Psoas muscle (tissue), 8 donors: ENCODE results near the gene CROCC. TPM values are rescaled to one million over a fixed set of nuclear protein-coding genes. Genes with fewer than 3 reads are reported as not detected.
"Not testable (repeated sequence)": the region's sequence is repeated elsewhere in the genome, so short reads cannot be mapped to it uniquely, and the experiment has no call there.

Experiments used
- ATAC-seq, 4 donors: fragments of 200-7000 bp; cut with Tn5 transposase; one replicate each; pipeline ENCODE4 v1.9.1; 2020; ENCODE audit warnings: moderate library complexity in 3 of 4, mild to moderate bottlenecking in 2 of 4
- DNase-seq, 2 donors: peaks; one replicate each; pipeline ENCODE4 v3.0.0-alpha.2; 2020
- H3K27ac ChIP-seq: fragments of 200-600 bp; one replicate; pipeline ENCODE4 v1.8.0; 2022
- H3K27me3 ChIP-seq, 3 donors: fragments of 200-600 bp in 1 of 3; one replicate each; pipeline versions ENCODE4 v1.6.1 to v1.8.0; 2013 to 2022; ENCODE audit warnings: low read length in 2 of 3, mild to moderate bottlenecking in 2 of 3, moderate library complexity in 1 of 3; ENCODE audit not compliant: insufficient read depth in 3 of 3
- H3K36me3 ChIP-seq, 2 donors: fragments of 200-600 bp in 1 of 2; one replicate each; pipeline versions ENCODE4 v1.6.1 to v1.8.0; 2013 to 2022; ENCODE audit warnings: low read depth in 1 of 2, mild to moderate bottlenecking in 1 of 2, moderate library complexity in 1 of 2; ENCODE audit not compliant: insufficient read depth in 1 of 2
- H3K4me1 ChIP-seq: fragments of 200-600 bp; one replicate; pipeline ENCODE4 v1.8.0; 2022
- H3K4me3 ChIP-seq: fragments of 200-600 bp; one replicate; pipeline ENCODE4 v1.8.0; 2022; ENCODE audit warnings: mild to moderate bottlenecking
- H3K9me3 ChIP-seq: fragments of 200-600 bp; one replicate; pipeline ENCODE4 v1.8.0; 2022
- CTCF ChIP-seq: fragments of 200-600 bp; IDR thresholded peaks from one replicate; pipeline ENCODE4 v1.8.0; 2022; ENCODE audit warnings: antibody characterized with exemption
- WGBS, 3 donors: extraction: QIAGEN DNeasy Blood & Tissue Kit; methylation state at CpG; one replicate each; pipeline versions ENCODE4 v1.1.6 to v1.1.7; 2013; 5-methylcytosine and 5-hydroxymethylcytosine counted together
- intact Hi-C, 2 donors: fragments of 100-400 bp; cut with DNase I; formaldehyde crosslinking; loops; one replicate each; pipeline versions ENCODE4 v1.11.0 to v1.14.2; 2022
- polyA plus RNA-seq, 3 donors: library from polyadenylated mRNA; stranded (reverse); fragments of 200-250 nt; gene quantifications; one replicate each; pipeline ENCODE4 v1.2.3, GENCODE V29; 2013
- total RNA-seq, 4 donors: library from RNA; stranded (reverse); fragmentation: NEBNext Ultra II Directional in 2 of 4; extraction: Animal tissue kit (Norgen Biotek cat#: 25700) in 2 of 4; gene quantifications; one replicate each; pipeline versions ENCODE4 v1.2.1 to v1.2.4, GENCODE V29; 2021 to 2023
- donor health status: healthy with polysubstance abuse.
- donor health status: DM: no; HTN: no; CAD: no; lungs with moderate emphysema.
- donor health status: Bipolar disorder and iron deficiency.
- donor health status: healthy.
- donor health status: DM: yes; HTN: yes; CAD: no.
- donor health status: DM: no; HTN: no; CAD: no.
- donor health status: DM: no; HTN: no; CAD: no.
- donor health status: DM: yes; HTN: yes; CAD: no.

CROCC gene
- total and polyA plus RNA-seq, 7 donors = 3.1 to 6.5 (median 4.8) TPM

GRCh38 chr1:16957731-16958130 lies 36.0 kb downstream of the CROCC start:
- no peak overlapping the region for H3K27ac ChIP-seq
- H3K9me3 ChIP-seq = no peaks in the 10 kb centered on the region
- no peak overlapping the region for H3K4me3 ChIP-seq
- H3K36me3 ChIP-seq = peaks cover 0 to 34% of the 10 kb centered on the region in 2 donors
- no peak for TF ChIP-seq CTCF
- intact Hi-C loops = loop anchor here in 1 of 2 donors (10.0 kb wide), 1 partner anchor 277 kb away; no protein-coding TSS in a partner anchor
- peaks cover 5% of the 10 kb centered on the region for H3K4me1 ChIP-seq
- H3K27me3 ChIP-seq = no peaks in the 10 kb centered on the region
- DNase-seq (no peak), ATAC-seq (no peak)
- WGBS, 3 donors = 86 to 91% (median 89%) methylated on average over 8 of the region's 8 CpGs

- intact Hi-C loops = loop anchor here in 1 of 2 donors (10.0 kb wide), 1 partner anchor 276 kb away; no protein-coding TSS in a partner anchor
- Histone ChIP-seq H3K27ac (no peak overlapping the region), H3K9me3 (no peaks in the 10 kb centered on the region), H3K36me3 (peaks cover 0 to 34% of the 10 kb centered on the region in 2 donors), H3K27me3 (no peaks in the 10 kb centered on the region), H3K4me1 (peaks cover 5% of the 10 kb centered on the region), H3K4me3 (no peak overlapping the region)
- no peak for TF ChIP-seq CTCF
- WGBS, 3 donors = 95 to 97% (median 96%) methylated on average over 11 to 12 of the region's 12 CpGs
- ATAC-seq (no peak), DNase-seq (no peak)
Measured at GRCh38 chr1:16958475-16958874, 36.7 kb downstream of the CROCC start.

GRCh38 chr1:16960560-16961296 lies 39.0 kb downstream of the CROCC start:
- ATAC-seq (peak; percentile 76 to 90 (median 84)), DNase-seq (peak; percentile 87 to 89)
- H3K4me1 ChIP-seq = peaks cover 5% of the 10 kb centered on the region
- WGBS, 3 donors = 10 to 18% (median 11%) methylated on average over 39 to 57 of the region's 57 CpGs
- intact Hi-C loops = no loop called here
- peak; percentile 62 for TF ChIP-seq CTCF
- H3K4me3 ChIP-seq = peak overlapping the region; percentile 56
- no peaks in the 10 kb centered on the region for H3K9me3 ChIP-seq
- H3K27me3 ChIP-seq = no peaks in the 10 kb centered on the region
- peak overlapping the region; percentile 30 for H3K27ac ChIP-seq
- H3K36me3 ChIP-seq = peaks cover 0 to 20% of the 10 kb centered on the region in 2 donors

- DNase-seq (no peak), ATAC-seq (no peak)
- intact Hi-C loops = no loop called here
- Histone ChIP-seq H3K4me3 (peak overlapping the region; percentile 56), H3K36me3 (peaks cover 0 to 20% of the 10 kb centered on the region in 2 donors), H3K27ac (peak overlapping the region; percentile 30), H3K4me1 (peaks cover 5% of the 10 kb centered on the region), H3K27me3 (no peaks in the 10 kb centered on the region), H3K9me3 (no peaks in the 10 kb centered on the region)
- WGBS, 3 donors = 87 to 90% (median 87%) methylated on average over 14 of the region's 14 CpGs
- TF ChIP-seq CTCF = no peak
Measured at GRCh38 chr1:16961297-16962133, 39.8 kb downstream of the CROCC start.

GRCh38 chr1:16964169-16964568 lies 42.4 kb downstream of the CROCC start:
- H3K4me1 ChIP-seq, H3K27me3 ChIP-seq, intact Hi-C loops, H3K4me3 ChIP-seq, DNase-seq, ATAC-seq, H3K27ac ChIP-seq, H3K9me3 ChIP-seq: not testable (repeated sequence)
- peaks cover 0 to 28% of the 10 kb centered on the region in 2 donors for H3K36me3 ChIP-seq
- WGBS, 3 donors = 94 to 98% (median 98%) methylated on average over 4 of the region's 4 CpGs
